ENCODE results near the gene ADRB2. TPM values are rescaled to one million over a fixed set of nuclear protein-coding genes. Genes with fewer than 3 reads are reported as not detected.

The ADRB2 gene
- total and polyA plus RNA-seq, 2 of the 13 experiments (the other 11 are each of a cell fraction or from before 2014, with no cell fraction given), result not detected

- TF ChIP-seq ZNF546 (CRISPR knock-in tag; conservative IDR thresholded peaks at IDR 0.05) (no peak), SP2 (CRISPR knock-in tag; IDR thresholded peaks at IDR 0.05) (no peak), ZNF556 (CRISPR knock-in tag; IDR thresholded peaks at IDR 0.05; ENCODE audit: borderline replicate concordance) (no peak), ZNF816 (CRISPR knock-in tag; IDR thresholded peaks at IDR 0.05; ENCODE audit: borderline replicate concordance) (no peak), KLF11 (CRISPR knock-in tag; IDR thresholded peaks at IDR 0.05) (no peak)
These were observed 47.5 kb downstream of the ADRB2 start (continued) for GRCh38 chr5:148873690-148874485.

GRCh38 chr5:148875205-148875875 is 48.9 kb downstream of the ADRB2 start:
- Histone ChIP-seq H4K20me1 (ENCODE audit: insufficient read depth, low read length) (no peaks in the 10 kb centered on the region), H3K4me2 (ENCODE audit: low read depth, low read length) (no peak overlapping the region), H3K9me3 (ENCODE audit: low read length) (no peaks in the 10 kb centered on the region), H3K36me3 (replicated peaks in 1 of 2; ENCODE audit: control insufficient read depth in 1 of 2, insufficient read depth in 2 of 2, low read length in 2 of 2) (no peaks in the 10 kb centered on the region), H3K9ac (ENCODE audit: insufficient read depth, low read depth, low read length) (no peak overlapping the region), H3K4me3 (replicated peaks in 1 of 3; ENCODE audit: insufficient read depth in 1 of 3, low read depth in 2 of 3, low read length in 3 of 3) (no peak overlapping the region), H3K4me1 (ENCODE audit: insufficient read depth, low read length) (no peaks in the 10 kb centered on the region), H2AFZ (ENCODE audit: low read length) (no peak overlapping the region), H3K27ac (ENCODE audit: extremely low read length, insufficient read depth, low read length) (no peak overlapping the region), H3K27me3 (ENCODE audit: control insufficient read depth in 1 of 2, insufficient read depth in 2 of 2, low read length in 2 of 2) (no peaks in the 10 kb centered on the region), H3K79me2 (ENCODE audit: insufficient read depth, low read length) (no peaks in the 10 kb centered on the region)
- in situ Hi-C loops (cut with HindIII; ENCODE audit: extremely low pct_ligation_motif_present, low pct_unique_long_range_greater_than_20kb), result no loop called here
- BruUV-seq (replicated peaks), result no TSS peak
- ChIA-PET POLR2A (no interaction called here), CTCF (ENCODE audit: low intra/inter-chr PET ratio, low total read pairs) (no interaction called here)
- FAIRE-seq (no peak), DNase-seq (ENCODE audit: low spot score) (no peak), ATAC-seq (no peak)
- intact Hi-C loops (cut with micrococcal nuclease; ENCODE audit: unreplicated experiment), result no loop called here
- WGBS (ENCODE audit: low lambda C conversion rate), result 16% methylated on average over 4 of the region's 4 CpGs
- TF ChIP-seq FOXM1 (CRISPR knock-in tag; IDR thresholded peaks at IDR 0.05) (no peak), NFIC (IDR thresholded peaks at IDR 0.05; ENCODE audit: low read length) (no peak), ZNF280B (CRISPR knock-in tag; IDR thresholded peaks at IDR 0.05; ENCODE audit: borderline replicate concordance) (no peak), ZNF451 (CRISPR knock-in tag; IDR thresholded peaks at IDR 0.05) (no peak), ARID4A (CRISPR knock-in tag; IDR thresholded peaks at IDR 0.05; ENCODE audit: borderline replicate concordance) (no peak), MED13 (CRISPR knock-in tag; IDR thresholded peaks at IDR 0.05) (no peak), AFF4 (CRISPR knock-in tag; IDR thresholded peaks at IDR 0.05) (no peak)

Measured in HepG2 (cell line).